GM12875 (cell line): ENCODE measurements around the gene RABL6.

Experiments
- H3K4me3 ChIP-seq: one replicate; pipeline ENCODE4 v1.5.1; 2011; ENCODE audit warnings: low read depth, low read length, control low read depth
- TF ChIP-seq, protein P1 (sequence below): IDR thresholded peaks from 2 replicates; pipeline ENCODE4 v1.5.1; 2011; ENCODE audit warnings: low read depth, mild to moderate bottlenecking, control low read depth, inconsistent platforms, low read length, moderate library complexity, borderline replicate concordance; ENCODE audit not compliant: insufficient read depth

RABL6 gene

DNA sequence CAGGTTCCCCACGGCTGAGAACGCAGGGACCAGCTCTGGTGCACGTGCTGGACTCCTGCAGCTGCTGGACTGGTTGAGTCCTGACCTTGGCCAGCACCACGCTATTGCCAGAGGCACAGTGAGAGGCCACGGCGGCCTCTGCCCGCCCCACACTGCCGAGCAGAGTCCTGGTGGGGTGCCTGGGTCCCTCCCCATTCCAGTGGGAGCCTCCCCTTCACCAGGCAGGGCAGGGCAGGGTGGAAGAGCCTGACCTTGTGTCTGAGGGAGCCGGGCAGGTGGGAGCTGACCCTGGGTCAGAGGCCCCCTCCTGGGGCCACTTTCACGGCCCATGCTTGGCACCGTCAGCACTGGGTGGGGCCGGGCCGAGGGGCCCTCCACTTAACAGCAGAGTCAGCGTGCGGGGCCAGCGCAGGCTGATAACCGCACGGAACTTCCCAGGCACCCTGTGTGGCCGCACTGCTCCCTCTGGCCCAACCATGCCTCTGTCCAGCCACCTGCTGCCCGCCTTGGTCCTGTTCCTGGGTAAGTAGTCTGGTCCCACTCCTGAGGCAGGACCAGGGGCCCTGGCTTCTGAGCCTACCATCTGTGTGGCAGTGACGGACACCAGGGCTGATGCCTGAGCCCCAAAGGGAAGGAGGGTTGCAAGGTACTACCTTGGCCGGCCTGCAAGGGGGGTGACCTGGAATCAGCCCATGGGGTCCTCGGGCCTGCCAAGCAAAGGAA, 44.4 kb downstream of the RABL6 start, which contains the start of gene MAMDC4:
MAMDC4 (plus strand) TSS at position 406 of the 723 bp plus-strand sequence; CDS start at position 477, 71 bp downstream.
- TF ChIP-seq, protein P1, sequence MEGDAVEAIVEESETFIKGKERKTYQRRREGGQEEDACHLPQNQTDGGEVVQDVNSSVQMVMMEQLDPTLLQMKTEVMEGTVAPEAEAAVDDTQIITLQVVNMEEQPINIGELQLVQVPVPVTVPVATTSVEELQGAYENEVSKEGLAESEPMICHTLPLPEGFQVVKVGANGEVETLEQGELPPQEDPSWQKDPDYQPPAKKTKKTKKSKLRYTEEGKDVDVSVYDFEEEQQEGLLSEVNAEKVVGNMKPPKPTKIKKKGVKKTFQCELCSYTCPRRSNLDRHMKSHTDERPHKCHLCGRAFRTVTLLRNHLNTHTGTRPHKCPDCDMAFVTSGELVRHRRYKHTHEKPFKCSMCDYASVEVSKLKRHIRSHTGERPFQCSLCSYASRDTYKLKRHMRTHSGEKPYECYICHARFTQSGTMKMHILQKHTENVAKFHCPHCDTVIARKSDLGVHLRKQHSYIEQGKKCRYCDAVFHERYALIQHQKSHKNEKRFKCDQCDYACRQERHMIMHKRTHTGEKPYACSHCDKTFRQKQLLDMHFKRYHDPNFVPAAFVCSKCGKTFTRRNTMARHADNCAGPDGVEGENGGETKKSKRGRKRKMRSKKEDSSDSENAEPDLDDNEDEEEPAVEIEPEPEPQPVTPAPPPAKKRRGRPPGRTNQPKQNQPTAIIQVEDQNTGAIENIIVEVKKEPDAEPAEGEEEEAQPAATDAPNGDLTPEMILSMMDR = no peak
- no peak within 1 kb of the TSS for H3K4me3 ChIP-seq

DNA sequence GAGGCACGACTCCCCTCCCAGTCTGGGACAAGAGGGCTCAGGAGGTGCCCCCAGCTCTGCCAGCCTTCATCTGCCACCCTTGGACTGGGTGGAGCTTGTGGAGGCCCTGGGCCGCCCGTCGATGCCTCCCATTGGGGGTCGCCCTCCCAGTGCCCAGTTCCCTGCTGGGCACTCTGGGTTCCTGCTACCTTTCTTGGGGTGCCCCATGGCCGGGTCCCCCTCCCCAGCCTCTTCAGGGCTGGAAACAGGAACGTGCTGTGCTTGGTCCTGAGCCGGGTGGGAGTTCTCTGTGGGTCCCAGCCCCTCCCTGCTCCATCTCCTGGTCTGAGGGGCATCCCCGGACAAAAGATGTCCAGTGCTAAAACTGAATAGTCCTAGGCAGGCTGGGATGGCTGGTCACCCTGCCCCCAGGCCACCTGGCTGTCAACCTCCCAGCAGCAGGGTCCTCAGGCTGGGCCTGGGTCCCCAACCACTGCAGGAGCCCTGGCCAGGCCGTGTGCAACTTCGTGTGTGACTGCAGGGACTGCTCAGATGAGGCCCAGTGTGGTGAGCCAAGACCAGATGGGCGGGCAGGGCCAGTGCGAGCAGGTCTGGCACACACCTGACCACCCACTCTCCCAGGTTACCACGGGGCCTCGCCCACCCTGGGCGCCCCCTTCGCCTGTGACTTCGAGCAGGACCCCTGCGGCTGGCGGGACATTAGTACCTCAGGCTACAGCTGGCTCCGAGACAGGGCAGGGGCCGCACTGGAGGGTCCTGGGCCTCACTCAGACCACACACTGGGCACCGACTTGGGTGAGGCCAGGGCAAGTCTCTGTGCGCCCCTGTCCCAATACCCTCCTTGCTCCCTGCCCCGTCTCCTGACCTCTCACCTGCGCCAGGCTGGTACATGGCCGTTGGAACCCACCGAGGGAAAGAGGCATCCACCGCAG, 45.2 kb downstream of the RABL6 start:
- no peak overlapping the region for H3K4me3 ChIP-seq
- TF ChIP-seq, protein P1 = no peak

DNA sequence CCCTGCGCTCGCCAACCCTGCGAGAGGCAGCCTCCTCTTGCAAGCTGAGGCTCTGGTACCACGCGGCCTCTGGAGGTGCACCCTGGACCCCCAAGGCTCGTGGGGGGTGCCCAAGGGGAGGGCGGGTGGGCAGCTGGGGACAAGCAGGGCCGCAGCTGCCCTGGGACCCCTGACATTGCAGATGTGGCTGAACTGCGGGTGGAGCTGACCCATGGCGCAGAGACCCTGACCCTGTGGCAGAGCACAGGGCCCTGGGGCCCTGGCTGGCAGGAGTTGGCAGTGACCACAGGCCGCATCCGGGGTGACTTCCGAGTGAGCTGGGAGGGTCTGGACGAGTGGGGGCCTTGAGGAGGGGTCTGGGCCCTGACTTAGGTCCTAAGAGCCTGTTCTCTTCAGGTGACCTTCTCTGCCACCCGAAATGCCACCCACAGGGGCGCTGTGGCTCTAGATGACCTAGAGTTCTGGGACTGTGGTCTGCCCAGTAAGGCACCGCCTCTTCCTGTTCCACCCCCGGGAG, 45.9 kb downstream of the RABL6 start:
- H3K4me3 ChIP-seq = no peak overlapping the region
- TF ChIP-seq, protein P1 = peak; percentile 31; the same call in 1 of the 2 replicates

DNA sequence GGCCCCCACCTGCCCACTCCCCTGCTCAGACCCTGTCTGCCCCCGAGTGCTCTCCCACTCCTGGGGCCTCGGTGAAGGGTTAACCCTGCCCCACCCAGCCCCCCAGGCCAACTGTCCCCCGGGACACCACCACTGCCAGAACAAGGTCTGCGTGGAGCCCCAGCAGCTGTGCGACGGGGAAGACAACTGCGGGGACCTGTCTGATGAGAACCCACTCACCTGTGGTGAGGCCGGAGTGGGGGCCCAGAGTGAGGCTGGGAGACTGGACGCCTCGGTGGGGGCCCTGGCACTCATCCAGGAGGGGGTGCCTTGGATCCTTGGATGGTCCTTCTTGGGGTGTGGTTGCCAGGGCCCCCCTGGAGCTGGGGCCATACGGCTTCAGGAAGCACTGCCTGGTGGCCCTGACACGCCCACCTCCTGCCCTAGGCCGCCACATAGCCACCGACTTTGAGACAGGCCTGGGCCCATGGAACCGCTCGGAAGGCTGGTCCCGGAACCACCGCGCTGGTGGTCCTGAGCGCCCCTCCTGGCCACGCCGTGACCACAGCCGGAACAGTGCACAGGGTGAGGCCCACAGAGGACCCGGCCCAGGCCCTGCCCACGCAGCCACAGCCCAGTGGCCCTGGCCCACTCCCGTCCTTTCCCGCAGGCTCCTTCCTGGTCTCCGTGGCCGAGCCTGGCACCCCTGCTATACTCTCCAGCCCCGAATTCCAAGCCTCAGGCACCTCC, 46.5 kb downstream of the RABL6 start:
- TF ChIP-seq, protein P1 = no peak
- H3K4me3 ChIP-seq = no peak overlapping the region

DNA sequence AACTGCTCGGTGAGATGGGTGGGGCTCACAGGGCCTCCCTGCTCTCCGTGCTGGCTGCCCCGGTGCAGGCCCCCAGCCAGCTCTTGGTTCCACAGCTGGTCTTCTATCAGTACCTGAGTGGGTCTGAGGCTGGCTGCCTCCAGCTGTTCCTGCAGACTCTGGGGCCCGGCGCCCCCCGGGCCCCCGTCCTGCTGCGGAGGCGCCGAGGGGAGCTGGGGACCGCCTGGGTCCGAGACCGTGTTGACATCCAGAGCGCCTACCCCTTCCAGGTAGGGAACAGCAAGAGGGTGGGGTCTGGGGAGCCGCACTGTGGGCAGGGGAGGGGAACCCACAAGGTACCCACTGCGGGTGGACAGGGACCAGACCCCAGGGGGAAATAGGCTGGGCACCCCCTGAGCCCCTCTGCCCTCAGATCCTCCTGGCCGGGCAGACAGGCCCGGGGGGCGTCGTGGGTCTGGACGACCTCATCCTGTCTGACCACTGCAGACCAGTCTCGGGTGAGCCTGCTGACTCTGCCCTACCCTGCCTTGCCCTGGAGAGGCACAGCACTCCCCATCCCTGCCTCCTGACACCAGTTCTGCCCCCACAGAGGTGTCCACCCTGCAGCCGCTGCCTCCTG, 47.2 kb downstream of the RABL6 start:
- H3K4me3 ChIP-seq = no peak overlapping the region

More for the DNA sequence above, 47.2 kb downstream of the RABL6 start:
- TF ChIP-seq, protein P1 = no peak
